Tibial nerve (tissue), 4 donors: ENCODE measurements around the gene CNGB1. TPM values are rescaled to one million over a fixed set of nuclear protein-coding genes. Genes with fewer than 3 reads are reported as not detected.

ENCODE experiments used
- DNase-seq, 2 donors: peaks; one replicate each; pipeline ENCODE4 v3.0.0-alpha.2; 2019; ENCODE audit warnings: low spot score in 2 of 2
- H3K27ac ChIP-seq, 4 donors: fragments of 200-600 bp; sonication (generic) in 3 of 4; one replicate each; pipeline ENCODE4 v1.5.1; 2017 to 2019; ENCODE audit warnings: mild to moderate bottlenecking in 1 of 4
- H3K27me3 ChIP-seq, 2 donors: fragments of 200-600 bp; sonication (generic) in 1 of 2; one replicate each; pipeline versions ENCODE4 v1.5.1 to v1.6.0; 2017 to 2019
- H3K36me3 ChIP-seq, 3 donors: fragments of 200-600 bp; sonication (generic); one replicate each; pipeline ENCODE4 v1.5.1; 2018 to 2019
- H3K4me1 ChIP-seq, 4 donors: fragments of 200-600 bp; sonication (generic) in 3 of 4; one replicate each; pipeline ENCODE4 v1.5.1; 2017 to 2019
- H3K4me3 ChIP-seq, 4 donors: fragments of 200-600 bp; sonication (generic) in 3 of 4; one replicate each; pipeline ENCODE4 v1.5.1; 2017 to 2019; ENCODE audit warnings: mild to moderate bottlenecking in 1 of 4, moderate library complexity in 1 of 4
- H3K9me3 ChIP-seq, 4 donors: fragments of 200-600 bp; sonication (generic) in 3 of 4; one replicate each; pipeline ENCODE4 v1.5.1; 2017 to 2019
- EP300 ChIP-seq, 2 donors: sonication (generic); formaldehyde crosslinking; IDR thresholded peaks; one replicate each; pipeline ENCODE4 v1.6.1; 2017; ENCODE audit warnings: antibody characterized with exemption in 2 of 2, mild to moderate bottlenecking in 1 of 2
- POLR2A ChIP-seq, 2 donors: fragments of 450-650 bp; IDR thresholded peaks; one replicate each; pipeline ENCODE4 v1.6.1; 2017; ENCODE audit warnings: antibody characterized with exemption in 2 of 2, mild to moderate bottlenecking in 2 of 2, moderate library complexity in 2 of 2
- WGBS, 2 donors: methylation state at CpG; one replicate each; pipeline ENCODE4 v1.1.5; 2018; 5-methylcytosine and 5-hydroxymethylcytosine counted together
- total RNA-seq, 4 donors: library from RNA; depleted of rRNA; stranded (reverse); fragments of >200 nt; gene quantifications; one replicate each; pipeline ENCODE4 v1.1.0, GENCODE V29; 2016
- TF ChIP-seq, protein P1 (sequence below), 5 experiments: fragments of 200-600 bp in 3 of 5; fragments of 450-650 bp in 2 of 5; sonication (generic) in 3 of 5; IDR thresholded peaks; one replicate each; pipeline ENCODE4 v1.5.1; 2016 to 2019; ENCODE audit warnings: antibody characterized with exemption in 5 of 5, mild to moderate bottlenecking in 3 of 5, moderate library complexity in 2 of 5

CNGB1 gene
- not detected for total RNA-seq

GRCh38 chr16:57970970-57971369, at the start of gene CNGB1:
Gene CNGB1, minus strand, starts transcription at chr16:57971128. Its CDS starts 3,842 bp downstream, at chr16:57967286.
- TF ChIP-seq POLR2A (IDR thresholded peaks at IDR 0.05), result no peak
- TF ChIP-seq, protein P1, sequence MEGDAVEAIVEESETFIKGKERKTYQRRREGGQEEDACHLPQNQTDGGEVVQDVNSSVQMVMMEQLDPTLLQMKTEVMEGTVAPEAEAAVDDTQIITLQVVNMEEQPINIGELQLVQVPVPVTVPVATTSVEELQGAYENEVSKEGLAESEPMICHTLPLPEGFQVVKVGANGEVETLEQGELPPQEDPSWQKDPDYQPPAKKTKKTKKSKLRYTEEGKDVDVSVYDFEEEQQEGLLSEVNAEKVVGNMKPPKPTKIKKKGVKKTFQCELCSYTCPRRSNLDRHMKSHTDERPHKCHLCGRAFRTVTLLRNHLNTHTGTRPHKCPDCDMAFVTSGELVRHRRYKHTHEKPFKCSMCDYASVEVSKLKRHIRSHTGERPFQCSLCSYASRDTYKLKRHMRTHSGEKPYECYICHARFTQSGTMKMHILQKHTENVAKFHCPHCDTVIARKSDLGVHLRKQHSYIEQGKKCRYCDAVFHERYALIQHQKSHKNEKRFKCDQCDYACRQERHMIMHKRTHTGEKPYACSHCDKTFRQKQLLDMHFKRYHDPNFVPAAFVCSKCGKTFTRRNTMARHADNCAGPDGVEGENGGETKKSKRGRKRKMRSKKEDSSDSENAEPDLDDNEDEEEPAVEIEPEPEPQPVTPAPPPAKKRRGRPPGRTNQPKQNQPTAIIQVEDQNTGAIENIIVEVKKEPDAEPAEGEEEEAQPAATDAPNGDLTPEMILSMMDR (IDR thresholded peaks at IDR 0.05), result no peak
- no peak for TF ChIP-seq EP300 (IDR thresholded peaks at IDR 0.05)
- no peak for DNase-seq
- 69 to 85% methylated on average over 5 to 6 of the region's 6 CpGs for WGBS, 2 donors

DNA sequence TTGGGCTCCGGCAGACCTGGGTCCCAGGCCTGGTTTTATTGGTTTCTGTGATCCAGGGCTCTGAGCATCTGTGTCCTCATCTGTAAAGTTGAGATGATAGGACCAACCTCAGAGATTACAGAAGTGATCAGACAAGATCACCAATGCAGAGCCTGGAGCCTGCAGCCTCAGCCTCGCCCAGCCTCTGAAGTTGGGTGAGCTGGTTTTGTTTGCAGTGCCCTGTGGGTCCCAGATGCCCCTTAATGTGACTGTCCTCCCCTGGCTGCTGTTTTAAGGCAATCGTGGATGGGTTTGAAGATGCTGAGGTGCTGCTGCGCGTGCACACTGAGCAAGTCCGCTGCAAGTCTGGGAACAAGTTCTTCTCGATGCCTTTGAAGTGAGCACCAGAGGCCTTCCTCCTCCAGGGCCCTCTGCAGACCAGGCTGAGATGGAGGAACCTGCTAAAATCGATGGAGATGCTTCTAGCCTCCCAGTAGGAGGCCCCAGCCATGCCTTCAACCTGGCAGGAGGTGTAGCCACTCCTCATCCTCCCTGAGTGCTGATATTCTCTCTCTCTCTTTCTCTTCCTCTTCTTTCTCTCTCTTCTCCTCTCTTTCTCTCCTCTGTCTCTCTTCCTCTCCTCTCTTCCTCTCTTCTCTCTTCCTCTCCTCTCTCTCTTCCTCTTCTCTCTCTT, 49.1 kb upstream of the CNGB1 start:
- Histone ChIP-seq H3K27me3 (no peaks in the 10 kb centered on the region), H3K4me1 (peaks cover 0 to 44% (median 20%) of the 10 kb centered on the region in 4 donors)
- no peak for TF ChIP-seq POLR2A (IDR thresholded peaks at IDR 0.05)

More at GRCh38 chr16:57970970-57971369, at the start of gene CNGB1:
- H3K4me3 ChIP-seq, result no peak within 1 kb of the TSS
- no peaks in the 10 kb centered on the region for H3K36me3 ChIP-seq
- peaks cover 0 to 8% (median 0%) of the 10 kb centered on the region in 4 donors for H3K4me1 ChIP-seq
- H3K9me3 ChIP-seq, result no peaks in the 10 kb centered on the region
- no peak within 1 kb of the TSS for H3K27ac ChIP-seq
- no peaks in the 10 kb centered on the region for H3K27me3 ChIP-seq

GRCh38 chr16:58018803-58019202, 47.9 kb upstream of the CNGB1 start:
- no peak overlapping the region for H3K4me3 ChIP-seq
- DNase-seq, result no peak

More for the DNA sequence above, 49.1 kb upstream of the CNGB1 start:
- Histone ChIP-seq H3K27ac (no peak overlapping the region), H3K4me3 (no peak overlapping the region), H3K9me3 (no peaks in the 10 kb centered on the region), H3K36me3 (peaks cover 0 to 40% (median 0%) of the 10 kb centered on the region in 3 donors)
- DNase-seq, result no peak
- WGBS, 2 donors, result 81 to 86% methylated on average over 8 of the region's 8 CpGs

GRCh38 chr16:58016840-58017446, 46.0 kb upstream of the CNGB1 start:
- H3K27me3 ChIP-seq, result no peaks in the 10 kb centered on the region
- H3K36me3 ChIP-seq, result peaks cover 0 to 65% (median 0%) of the 10 kb centered on the region in 3 donors
- peaks cover 0 to 14% (median 0%) of the 10 kb centered on the region in 4 donors for H3K4me1 ChIP-seq

More at GRCh38 chr16:58018803-58019202, 47.9 kb upstream of the CNGB1 start:
- WGBS, 2 donors, result 83 to 86% methylated on average over 2 to 7 of the region's 7 CpGs
- H3K36me3 ChIP-seq, result peaks cover 0 to 47% (median 0%) of the 10 kb centered on the region in 3 donors
- H3K4me1 ChIP-seq, result peaks cover 0 to 32% (median 15%) of the 10 kb centered on the region in 4 donors
- no peaks in the 10 kb centered on the region for H3K27me3 ChIP-seq
- no peaks in the 10 kb centered on the region for H3K9me3 ChIP-seq
- no peak overlapping the region for H3K27ac ChIP-seq
- TF ChIP-seq POLR2A (IDR thresholded peaks at IDR 0.05), result no peak
- no peak for TF ChIP-seq EP300 (IDR thresholded peaks at IDR 0.05)
- TF ChIP-seq, protein P1 (IDR thresholded peaks at IDR 0.05), result no peak

GRCh38 chr16:58013201-58013956, 42.5 kb upstream of the CNGB1 start:
- DNase-seq, result no peak
- Histone ChIP-seq H3K4me3 (no peak overlapping the region), H3K27ac (no peak overlapping the region), H3K9me3 (no peaks in the 10 kb centered on the region), H3K27me3 (no peaks in the 10 kb centered on the region), H3K36me3 (peaks cover 0 to 71% (median 0%) of the 10 kb centered on the region in 3 donors), H3K4me1 (no peaks in the 10 kb centered on the region)
- WGBS, 2 donors, result 85 to 90% methylated on average over 9 of the region's 9 CpGs
- no peak for TF ChIP-seq EP300 (IDR thresholded peaks at IDR 0.05)
- TF ChIP-seq, protein P1 (IDR thresholded peaks at IDR 0.05), result no peak
- TF ChIP-seq POLR2A (IDR thresholded peaks at IDR 0.05), result no peak

More at GRCh38 chr16:58016840-58017446, 46.0 kb upstream of the CNGB1 start:
- DNase-seq, result no peak
- H3K4me3 ChIP-seq, result no peak overlapping the region
- H3K27ac ChIP-seq, result no peak overlapping the region
- no peaks in the 10 kb centered on the region for H3K9me3 ChIP-seq
- 58 to 62% methylated on average over 12 of the region's 12 CpGs for WGBS, 2 donors
- TF ChIP-seq EP300 (IDR thresholded peaks at IDR 0.05), result no peak
- TF ChIP-seq, protein P1 (IDR thresholded peaks at IDR 0.05), result no peak
- no peak for TF ChIP-seq POLR2A (IDR thresholded peaks at IDR 0.05)
